ENCODE results near the gene RANBP17. TPM values are rescaled to one million over a fixed set of nuclear protein-coding genes. Genes with fewer than 3 reads are reported as not detected.

Gene RANBP17
- total RNA-seq, 1 donor from 2014 or later: 0.56 TPM

DNA sequence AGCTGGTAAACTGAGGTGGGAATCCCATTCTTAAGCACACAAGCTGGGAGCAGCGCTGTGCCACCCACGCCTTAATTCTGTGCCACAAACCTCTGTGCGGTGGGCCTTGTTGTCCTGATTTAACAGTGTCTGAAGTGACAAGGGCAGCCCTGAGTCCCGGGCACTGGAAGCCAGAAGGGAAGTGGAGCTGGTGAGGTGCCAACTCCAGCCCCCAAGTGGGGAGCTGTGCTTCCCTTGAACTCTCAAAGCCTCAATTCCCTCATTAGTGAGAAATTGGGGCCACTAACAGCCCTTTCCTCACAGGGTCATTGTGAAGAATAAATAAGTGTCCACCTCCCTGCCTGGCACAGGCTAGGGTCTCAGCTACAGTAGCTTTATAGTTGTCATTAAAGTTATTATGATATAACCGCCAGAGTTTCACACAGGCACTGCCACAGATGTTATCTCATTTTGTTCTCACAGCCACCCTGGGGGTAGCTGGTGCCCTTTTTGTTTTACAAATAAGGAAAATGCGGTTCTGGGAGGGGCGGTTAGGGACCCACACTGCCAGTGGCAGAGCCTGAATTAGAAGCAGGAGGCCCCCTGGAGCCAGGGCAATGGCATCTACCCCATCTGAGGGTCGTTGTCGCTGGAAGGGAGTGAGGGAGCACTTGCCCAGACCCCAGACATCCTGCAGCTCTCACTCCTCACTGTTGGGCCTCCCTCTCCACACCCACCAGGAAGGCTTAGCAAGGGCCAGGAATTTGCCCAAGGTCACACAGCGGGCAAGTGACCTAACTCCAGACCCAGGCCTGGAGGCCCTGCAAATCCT is 445.2 kb downstream of the RANBP17 start:
- no peak for ATAC-seq

DNA sequence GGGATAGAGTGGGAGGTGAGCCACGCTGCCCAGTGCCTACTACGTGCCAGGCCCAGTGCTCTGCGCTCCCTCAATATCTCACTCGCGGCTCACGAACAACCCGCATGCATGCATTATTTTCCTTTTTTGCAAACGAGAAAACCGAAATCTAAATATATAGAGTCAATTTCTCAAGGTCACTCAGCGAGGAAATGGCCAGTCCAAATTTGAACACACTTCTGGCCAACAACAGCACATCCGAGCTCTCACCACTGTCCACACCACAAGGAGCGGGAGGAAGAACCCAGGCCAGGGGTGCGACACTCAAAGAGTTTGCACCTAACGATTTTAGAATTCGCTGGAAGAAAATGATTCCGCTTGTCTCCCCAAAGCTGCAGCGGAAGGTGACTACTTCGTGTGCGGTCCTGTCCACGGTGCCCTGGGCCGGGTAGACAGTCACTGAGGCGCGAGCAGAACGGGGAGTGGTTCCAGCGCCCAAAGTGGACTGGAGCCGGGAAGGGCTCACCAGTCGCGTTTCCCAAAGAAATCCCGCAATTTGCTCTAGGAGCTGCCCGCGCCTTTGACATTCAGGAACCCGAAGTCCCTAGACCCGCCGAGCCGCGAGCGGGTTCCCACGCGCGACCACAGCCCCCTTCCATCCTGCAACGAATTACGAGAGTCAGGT is 446.1 kb downstream of the RANBP17 start:
- no peak for ATAC-seq

DNA sequence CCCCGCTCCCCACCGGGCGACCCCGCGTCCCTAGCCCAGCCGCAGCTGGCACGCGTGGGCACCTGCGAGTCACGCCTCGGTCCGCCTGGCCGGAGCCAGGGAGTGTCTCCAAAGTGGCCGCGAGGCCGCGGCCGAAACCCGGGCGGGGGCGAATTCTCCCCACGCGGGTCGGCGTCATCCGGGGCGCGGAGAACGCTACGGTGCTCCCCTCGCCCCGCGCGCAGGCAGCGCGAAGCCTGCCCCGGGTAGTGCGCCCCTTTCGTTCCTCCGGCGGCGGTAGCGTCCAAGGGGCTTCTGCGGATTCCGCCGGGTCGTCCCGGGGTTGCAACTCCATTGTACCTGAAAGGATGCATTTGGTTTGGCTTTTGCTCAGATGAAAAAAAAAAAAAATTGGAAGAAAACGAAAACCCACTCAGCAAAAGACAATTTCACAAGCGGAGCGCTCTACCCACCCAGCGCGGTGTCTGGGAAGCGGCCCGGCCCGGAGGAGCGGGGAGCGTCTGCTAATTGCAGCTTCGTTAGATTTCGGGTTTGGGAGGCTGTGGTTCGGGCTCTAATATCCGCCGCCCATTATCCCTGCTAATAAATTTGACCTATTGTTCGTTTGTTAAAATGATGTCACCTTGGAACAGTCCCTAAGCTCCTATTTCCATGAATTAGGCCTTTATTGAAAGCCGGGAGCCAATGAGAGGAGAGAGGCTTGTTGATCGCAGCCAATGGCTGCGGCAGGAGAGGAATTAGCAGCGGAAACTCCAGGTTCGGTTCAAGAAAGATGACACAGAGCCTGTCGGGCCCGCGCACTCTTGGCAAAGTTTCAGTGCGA is 446.8 kb downstream of the RANBP17 start, which contains the start of gene TLX3:
TSS of gene TLX3 (plus strand) at position 796 of the 823 bp plus-strand sequence. CDS start 118 bp downstream, outside the sequence.
- no peak for ATAC-seq

DNA sequence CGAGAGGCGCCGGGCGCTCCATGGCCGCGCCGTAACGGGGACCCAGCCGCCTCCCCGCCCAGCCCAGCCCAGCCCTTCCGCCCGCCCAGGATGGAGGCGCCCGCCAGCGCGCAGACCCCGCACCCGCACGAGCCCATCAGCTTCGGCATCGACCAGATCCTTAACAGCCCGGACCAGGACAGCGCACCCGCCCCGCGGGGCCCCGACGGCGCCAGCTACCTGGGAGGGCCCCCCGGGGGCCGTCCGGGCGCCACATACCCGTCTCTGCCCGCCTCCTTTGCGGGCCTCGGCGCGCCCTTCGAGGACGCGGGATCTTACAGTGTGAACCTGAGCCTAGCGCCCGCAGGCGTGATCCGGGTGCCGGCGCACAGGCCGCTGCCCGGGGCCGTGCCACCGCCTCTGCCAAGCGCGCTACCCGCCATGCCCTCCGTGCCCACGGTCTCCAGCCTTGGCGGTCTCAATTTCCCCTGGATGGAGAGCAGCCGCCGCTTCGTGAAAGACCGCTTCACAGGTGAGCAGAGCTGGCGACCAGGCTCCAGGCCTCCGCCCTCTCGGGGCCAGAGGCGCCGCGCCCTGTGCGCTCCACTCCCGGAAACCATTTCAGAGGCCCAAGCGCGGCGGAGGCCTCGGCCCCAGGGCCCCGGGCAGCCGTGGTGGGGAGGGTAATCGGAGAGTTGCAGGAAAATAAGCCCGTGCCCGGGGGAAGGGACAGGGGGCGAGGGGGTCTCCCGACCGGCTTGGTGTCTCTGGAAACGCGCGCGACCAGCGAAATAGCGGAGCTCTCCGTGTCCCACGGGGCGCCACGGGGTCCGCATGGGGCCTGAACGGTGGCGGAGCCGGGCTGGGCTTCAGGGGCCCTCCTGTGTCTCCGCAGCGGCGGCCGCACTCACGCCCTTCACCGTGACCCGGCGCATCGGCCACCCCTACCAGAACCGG is 447.7 kb downstream of the RANBP17 start:
- ATAC-seq: no peak

DNA sequence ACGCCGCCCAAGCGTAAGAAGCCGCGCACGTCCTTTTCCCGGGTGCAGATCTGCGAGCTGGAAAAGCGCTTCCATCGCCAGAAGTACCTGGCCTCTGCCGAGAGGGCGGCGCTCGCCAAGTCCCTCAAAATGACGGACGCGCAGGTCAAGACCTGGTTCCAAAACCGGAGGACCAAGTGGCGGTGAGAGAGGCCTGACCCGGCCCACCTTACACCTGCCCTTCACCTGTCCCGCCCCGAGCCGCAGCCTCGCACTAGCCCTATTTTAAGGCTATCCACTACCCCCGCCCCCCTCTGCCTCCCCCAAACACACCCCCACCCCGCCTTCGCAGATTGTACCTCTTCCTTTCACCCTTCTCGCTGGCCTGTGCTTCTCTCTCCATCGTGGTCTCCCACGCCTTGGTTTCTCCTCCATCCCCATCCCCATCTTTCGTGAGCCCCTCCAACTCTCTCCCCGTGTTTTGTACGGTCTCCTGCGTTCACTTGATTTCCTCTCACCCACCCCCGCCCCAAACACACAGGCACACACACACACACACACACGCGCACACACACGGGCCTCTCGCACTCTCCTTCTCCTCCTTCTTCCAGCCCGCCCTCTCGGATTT is 448.5 kb downstream of the RANBP17 start:
- no peak for ATAC-seq

DNA sequence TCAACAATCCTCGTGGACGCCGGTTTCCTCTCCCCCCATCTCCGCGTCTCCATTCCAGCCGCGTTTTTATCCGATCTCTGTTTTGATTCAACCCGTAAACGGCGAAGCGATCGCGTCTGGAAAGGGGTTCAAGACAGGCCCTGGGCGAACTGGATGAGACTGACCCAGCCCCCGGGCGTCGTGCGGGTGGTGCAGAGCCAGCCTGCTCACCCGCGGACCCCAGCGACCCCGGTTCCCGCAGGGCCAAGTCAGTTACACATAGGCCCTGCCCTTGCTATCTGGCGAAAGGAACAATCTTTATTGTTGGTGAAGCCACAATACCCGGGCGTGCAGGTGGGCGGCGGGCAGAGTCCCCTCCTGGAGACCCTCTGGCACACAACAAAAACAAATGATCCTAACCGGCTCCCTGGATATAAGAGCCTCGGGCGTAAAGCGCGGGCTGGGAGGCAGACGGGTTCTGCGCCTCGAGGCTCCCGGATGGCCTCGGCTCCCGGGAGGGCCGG is 449.1 kb downstream of the RANBP17 start:
- no peak for ATAC-seq

DNA sequence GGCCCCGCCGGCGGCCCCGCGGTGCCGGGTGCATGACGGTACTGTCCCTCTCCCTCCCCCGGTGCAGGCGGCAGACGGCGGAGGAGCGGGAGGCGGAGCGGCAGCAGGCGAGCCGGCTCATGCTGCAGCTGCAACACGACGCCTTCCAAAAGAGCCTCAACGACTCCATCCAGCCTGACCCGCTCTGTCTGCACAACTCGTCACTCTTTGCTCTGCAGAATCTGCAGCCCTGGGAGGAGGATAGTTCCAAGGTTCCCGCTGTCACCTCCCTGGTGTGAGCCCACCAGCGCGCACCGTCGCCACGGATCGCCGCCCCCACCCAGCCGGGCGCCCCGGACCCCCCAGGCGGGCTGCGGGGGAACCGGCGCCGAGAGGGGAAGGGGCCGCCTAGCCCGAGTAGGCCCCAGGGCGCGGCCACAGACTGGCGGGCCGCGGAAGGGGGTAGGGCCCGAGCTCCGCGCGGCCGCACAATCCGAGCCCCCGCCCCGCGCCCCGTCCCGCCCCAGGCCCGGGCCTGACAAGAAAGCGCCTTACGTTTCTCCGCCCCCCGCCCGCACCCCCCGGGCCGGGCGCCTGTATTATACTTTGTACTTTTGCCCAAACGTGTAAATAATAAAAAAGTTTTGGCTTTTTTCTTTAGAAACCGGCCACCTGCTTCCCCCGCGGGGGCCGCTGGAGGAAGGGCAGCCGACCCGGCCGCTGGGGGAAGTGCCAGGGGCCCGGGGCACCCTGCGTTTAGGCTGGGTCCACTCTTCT is 449.7 kb downstream of the RANBP17 start:
- peak; percentile 26 for ATAC-seq

DNA sequence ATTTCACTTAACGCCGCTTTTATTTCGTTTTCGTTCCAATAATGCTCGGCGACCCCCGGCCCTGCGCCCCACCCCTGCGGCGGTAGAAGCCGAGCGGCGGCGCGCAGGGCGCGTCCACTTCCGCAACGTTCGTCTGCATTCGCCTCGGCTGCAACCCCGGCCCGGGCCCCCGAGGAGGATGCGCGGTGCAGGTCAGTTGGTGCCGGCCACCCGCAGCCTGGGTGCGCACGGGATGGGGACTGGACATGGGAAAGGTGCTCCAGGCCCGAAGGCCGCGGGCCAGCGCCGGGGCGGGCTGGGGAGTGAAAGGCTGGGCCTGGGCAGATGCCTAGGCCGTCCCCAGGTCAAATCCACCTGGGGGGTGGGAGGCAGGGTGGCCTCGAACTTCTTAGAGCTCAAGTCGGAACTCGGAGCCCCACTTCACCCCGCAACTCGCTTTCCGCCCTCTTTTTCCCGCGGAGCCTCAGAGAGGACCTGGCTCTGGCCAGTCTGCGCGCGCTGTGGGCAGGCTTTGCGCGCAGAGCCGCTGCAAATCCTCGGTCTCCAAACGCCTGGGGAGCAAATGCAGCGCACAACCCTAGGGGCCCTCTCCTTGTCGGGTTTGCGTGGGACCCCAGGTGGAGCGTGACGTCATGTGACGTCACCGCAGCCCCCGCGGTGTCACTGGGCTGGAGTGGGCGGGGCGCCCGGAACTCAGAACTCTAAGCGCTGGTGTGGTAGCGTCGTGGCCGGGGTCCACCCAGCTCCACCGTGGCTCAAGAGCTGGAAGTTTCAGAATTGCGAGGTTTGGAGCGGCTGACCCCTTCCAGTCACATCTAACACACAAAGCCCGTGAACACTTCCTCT is 450.5 kb downstream of the RANBP17 start:
- peak; percentile 15 for ATAC-seq

DNA sequence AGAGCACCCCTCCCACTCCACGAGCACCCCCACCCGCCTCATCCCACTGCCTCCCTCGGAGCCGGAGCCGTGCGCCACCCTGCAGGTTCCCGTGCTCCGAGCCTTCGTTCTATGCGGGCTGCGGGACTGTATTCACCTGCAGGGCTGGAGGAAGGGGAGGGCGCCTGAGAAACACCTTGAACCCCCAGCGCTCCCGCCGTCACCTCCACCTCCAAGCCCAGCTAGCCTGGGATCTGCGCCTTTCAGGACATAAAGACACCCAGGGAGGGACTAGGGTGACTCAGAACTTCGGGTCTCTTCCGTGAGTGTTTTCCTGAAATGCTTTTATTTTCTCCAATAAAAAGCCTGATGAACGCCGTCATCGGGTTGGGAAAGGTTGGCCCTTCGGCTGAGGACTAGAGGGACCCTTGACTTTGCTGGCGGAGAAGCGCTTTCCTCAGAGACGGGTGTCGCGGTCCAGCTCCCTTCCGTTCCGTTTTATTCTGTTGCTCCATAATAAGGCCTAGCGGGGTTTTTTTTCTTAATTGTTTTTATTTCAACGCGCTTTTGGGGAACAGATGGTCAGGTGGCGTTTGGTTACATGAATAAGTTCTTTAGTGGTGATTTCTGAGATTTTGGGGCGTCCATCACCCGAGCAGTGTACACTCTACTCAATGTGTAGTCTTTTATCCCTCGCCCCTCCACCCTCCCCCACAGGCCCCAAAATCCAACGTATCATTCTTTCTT is 451.8 kb downstream of the RANBP17 start:
- ATAC-seq: no peak

DNA sequence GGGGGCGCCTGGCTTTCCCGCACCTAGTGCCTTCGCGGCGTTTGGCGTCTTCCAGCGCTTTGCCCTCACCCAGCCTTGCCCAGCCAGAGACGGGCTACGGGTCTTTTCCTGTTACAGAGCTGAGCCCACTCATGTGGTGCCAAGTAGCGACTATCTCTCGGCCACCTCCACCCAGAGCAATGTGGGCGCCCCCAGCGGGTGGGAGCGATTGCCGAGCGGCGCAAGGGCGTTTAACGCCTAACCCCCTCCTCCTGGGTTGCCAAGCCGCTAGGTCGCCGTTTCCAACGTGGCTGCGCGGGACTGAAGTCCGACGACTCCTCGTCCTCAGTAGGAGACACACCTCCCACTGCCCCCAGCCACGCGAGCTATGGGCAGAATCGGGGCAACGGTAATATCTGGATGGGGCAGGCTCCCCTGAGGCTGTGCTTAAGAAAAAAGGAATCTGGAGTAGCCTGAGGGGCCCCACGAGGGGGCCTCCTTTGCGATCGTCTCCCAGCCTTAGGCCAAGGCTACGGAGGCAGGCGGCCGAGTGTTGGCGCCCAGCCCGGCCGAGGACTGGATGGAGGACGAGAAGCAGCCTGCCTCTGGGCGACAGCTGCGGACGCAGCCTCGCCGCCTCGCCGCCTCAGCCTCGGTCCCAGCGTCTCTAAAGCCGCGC is 453.0 kb downstream of the RANBP17 start:
- ATAC-seq: no peak

DNA sequence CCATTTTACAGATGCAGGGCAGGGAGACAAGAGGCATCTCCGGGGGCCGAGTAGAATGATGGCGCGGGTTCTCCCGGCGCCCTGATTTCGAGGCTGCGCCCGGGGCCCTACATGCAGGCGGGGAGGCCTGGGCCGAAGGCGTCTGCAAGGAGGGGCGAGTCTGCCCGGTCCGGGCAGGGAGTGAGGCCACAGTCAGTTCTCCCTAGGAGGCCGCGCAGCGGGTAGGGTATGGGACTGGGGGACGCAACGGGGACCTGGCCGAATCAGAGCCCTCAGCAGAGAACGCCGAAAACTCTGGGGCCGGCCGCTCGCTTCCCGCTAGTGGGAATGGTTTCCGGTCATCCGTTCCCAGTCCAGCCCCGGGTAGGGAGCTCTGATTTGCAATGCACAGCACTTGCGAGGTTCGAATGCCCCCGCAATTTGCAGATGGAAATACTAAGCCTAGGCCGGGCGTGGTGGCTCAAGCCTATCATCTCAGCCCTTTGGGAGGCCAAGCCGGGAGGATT is 453.6 kb downstream of the RANBP17 start:
- no peak for ATAC-seq

DNA sequence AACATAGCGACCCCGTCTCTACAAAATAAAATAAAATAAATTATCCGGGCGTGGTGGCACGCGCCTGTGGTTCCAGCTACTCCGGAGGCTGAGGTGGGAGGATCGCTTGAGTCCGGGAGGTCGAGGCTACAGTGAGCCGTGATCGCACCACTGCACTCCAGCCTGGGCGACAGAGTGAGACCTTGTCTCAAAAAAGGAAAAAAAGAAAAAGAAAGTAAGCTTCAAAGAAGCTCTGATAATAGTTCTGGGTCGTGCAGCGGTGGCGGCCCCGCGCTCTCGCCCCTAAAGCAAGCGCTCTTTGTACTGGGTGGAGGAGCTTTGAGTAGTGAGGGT is 454.1 kb downstream of the RANBP17 start:
- ATAC-seq: no peak

DNA sequence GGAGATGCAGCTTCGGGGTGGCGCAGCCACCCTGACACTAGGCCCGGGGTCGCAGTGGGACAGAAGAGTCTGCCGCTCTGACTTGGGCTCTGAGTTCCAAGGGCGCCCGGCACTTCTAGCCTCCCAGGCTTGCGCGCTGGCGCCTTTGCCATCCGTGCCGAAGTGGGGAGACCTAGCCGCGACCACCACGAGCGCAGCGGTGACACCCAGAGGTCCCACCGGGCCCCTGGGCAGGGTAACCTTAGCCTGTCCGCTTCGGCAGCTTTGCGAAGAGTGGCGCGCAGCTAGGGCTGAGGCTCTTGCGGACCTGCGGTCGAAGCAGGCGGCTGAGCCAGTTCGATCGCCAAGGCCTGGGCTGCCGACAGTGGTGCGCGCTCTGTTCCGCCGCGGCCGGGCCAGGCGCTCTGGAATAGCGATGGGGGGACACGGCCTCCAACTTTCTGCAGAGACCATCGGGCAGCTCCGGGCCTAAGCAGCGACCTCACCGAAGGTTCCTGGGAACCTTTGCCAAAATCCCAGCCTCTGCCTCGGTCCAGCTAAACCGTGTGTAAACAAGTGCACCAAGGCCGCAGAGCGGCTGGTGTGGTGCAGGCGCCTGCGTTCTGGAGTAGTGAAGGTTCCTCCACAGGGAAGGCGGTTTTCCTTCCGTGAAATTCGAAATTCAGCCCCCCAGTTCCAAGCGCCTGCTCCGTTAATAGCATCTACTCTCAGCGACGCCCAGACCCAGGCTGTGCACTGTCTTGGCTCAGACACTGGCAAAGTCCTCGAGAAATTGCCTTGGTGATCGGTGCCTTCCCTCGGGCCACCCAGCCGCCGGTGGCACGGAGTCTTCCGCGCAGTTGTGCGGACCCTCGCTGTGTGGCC is 454.7 kb downstream of the RANBP17 start:
- ATAC-seq: no peak

DNA sequence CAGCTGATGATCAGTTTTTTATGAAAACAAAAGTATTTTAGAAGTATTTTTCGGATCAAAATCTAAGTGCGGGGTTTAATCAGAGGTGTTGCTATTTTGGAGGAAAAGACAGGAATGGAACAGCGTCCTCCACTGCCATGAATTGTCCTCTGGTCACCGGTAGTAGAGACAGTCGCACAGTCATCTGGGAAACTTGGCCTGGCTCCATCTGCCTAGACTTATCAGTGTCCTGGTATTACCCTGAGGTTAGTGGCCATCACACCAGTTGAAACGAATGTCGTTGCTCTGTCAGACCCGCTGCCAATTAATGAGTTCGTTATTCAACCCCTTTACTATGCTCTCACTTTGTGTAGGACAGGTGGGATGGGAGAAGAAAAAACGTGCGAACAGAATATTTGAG is 455.4 kb downstream of the RANBP17 start:
- no peak for ATAC-seq

DNA sequence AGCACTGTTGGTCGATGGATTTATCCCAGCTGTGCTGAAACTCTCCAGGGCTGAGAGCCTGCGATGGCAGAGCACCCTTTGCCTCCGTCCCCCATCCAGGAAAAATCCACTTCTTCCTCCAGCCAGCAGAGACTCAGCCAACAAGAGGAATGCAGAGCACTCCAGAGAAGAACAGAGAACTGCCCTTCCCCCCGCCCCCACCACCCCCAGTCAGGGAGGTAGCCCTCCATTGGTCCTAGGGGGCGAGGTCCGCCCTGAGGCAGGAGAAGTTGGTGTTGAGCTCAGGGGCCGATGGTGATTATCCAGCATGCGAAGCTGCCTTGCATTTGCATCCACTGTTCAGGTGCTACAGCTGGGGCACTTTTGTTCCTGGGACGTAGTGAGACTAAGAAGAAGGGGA is 456.2 kb downstream of the RANBP17 start:
- ATAC-seq: no peak

DNA sequence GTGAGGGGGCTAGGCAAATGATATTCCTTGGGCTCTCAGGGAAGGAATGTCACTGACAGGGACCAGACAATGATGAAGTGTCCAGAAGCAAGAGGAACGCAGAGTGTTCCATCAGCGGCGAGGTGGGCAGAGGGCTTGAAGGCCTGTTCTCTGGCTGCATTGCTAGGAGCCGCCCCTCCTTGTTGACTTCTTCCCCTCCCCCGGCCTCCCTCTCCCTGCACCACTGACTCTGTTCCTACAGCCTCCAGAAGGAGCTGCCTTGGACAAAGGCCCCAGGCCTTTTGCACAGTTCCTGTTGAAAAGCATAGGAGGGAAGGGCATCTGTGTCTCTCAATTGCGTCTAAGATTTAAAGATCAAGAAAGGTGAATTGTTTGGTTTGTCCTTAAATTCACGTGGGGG is 459.6 kb downstream of the RANBP17 start:
- no peak for ATAC-seq

DNA sequence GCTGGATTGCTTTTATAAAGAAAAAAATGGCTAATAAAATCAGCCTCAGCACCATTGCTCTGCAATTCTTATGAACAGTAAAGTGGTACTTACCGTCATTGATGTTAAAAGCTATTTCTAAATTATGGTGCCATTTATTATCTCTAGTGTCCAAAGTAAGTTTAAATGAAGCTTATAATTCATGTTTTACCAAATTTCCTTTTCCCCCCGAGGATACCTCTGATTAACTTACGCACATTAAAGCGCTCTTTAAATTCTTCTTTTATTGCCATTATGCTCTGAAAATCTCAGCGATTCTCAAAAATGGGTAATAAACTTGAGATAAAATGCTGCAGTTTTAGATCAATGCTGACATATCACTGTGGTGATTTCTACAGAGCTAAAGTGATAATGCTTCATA is 460.7 kb downstream of the RANBP17 start:
- ATAC-seq: no peak

All from esophagus mucosa (tissue), 1 donor.